CD4-positive, alpha-beta T cell treated with Interleukin-12 subunit alpha and Interleukin-12 subunit beta, for 1 hour (primary cell): Measurements from ENCODE around the gene MAPK12.

Experiments used
- DNase-seq: peaks from one replicate; pipeline ENCODE4 v3.0.0-alpha.2; 2020

Gene MAPK12

GRCh38 chr22:50299785-50300619 lies 38.5 kb upstream of the MAPK12 start:
- DNase-seq, result no peak

- DNase-seq, result no peak
Observed at GRCh38 chr22:50298937-50299784, 37.7 kb upstream of the MAPK12 start.

GRCh38 chr22:50298266-50298637 lies 36.8 kb upstream of the MAPK12 start:
- DNase-seq, result no peak

- DNase-seq, result no peak
Observed at GRCh38 chr22:50297510-50298265, 36.2 kb upstream of the MAPK12 start.

- DNase-seq, result no peak
Observed at GRCh38 chr22:50296658-50297490, 35.4 kb upstream of the MAPK12 start.

GRCh38 chr22:50294319-50294656 lies 32.8 kb upstream of the MAPK12 start:
- DNase-seq, result no peak

- DNase-seq, result no peak
Observed at GRCh38 chr22:50293441-50294318, 32.2 kb upstream of the MAPK12 start.

- no peak for DNase-seq
Observed at GRCh38 chr22:50292643-50293440, 31.4 kb upstream of the MAPK12 start.

- DNase-seq, result no peak
Observed at GRCh38 chr22:50289942-50290630, 28.6 kb upstream of the MAPK12 start.

- DNase-seq, result no peak
Observed at GRCh38 chr22:50289151-50289941, 27.9 kb upstream of the MAPK12 start.

GRCh38 chr22:50287731-50288130 lies 26.2 kb upstream of the MAPK12 start:
- DNase-seq, result no peak

- no peak for DNase-seq
Observed at GRCh38 chr22:50286701-50287318, 25.3 kb upstream of the MAPK12 start.

- no peak for DNase-seq
Observed at GRCh38 chr22:50286275-50286674, 24.8 kb upstream of the MAPK12 start.

GRCh38 chr22:50285568-50286229 lies 24.2 kb upstream of the MAPK12 start:
- DNase-seq, result no peak

GRCh38 chr22:50284479-50284878 lies 23.0 kb upstream of the MAPK12 start:
- DNase-seq, result no peak

- no peak for DNase-seq
Observed at GRCh38 chr22:50283821-50284220, 22.3 kb upstream of the MAPK12 start.

- no peak for DNase-seq
Observed at GRCh38 chr22:50282361-50283155, 21.1 kb upstream of the MAPK12 start.
